Smooth muscle cell (in vitro differentiated cells): ENCODE measurements around the gene UTS2. TPM values are rescaled to one million over a fixed set of nuclear protein-coding genes. Genes with fewer than 3 reads are reported as not detected.
A peak's percentile ranks its signal among the peaks of the same experiment; 100 is the strongest.

Experiments
- DNase-seq: peaks from one replicate; lab custom pipeline; 2025; ENCODE audit not compliant: unreplicated experiment; lab: John Stamatoyannopoulos, UW
- H2AFZ ChIP-seq: fragments of 200-600 bp; sonication (generic); 2 replicates; pipeline ENCODE4 v1.6.0; 2016; ENCODE audit warnings: antibody characterized with exemption, low read depth, mild to moderate bottlenecking
- H3F3A ChIP-seq: fragments of 200-600 bp; sonication (generic); 2 replicates; pipeline ENCODE4 v1.6.0; 2017; ENCODE audit warnings: antibody characterized with exemption, low read depth
- H3K27ac ChIP-seq: fragments of 200-600 bp; sonication (generic); 2 replicates; pipeline ENCODE4 v1.5.1; 2016; ENCODE audit warnings: low read depth, mild to moderate bottlenecking
- H3K27me3 ChIP-seq: fragments of 200-600 bp; sonication (generic); 2 replicates; pipeline ENCODE4 v1.6.1; 2016; ENCODE audit warnings: low read depth, mild to moderate bottlenecking
- H3K36me3 ChIP-seq: fragments of 200-600 bp; sonication (generic); 2 replicates; pipeline ENCODE4 v1.5.1; 2016; ENCODE audit warnings: low read depth
- H3K4me1 ChIP-seq: fragments of 200-600 bp; sonication (generic); 2 replicates; pipeline ENCODE4 v1.5.1; 2016; ENCODE audit warnings: low read depth
- H3K4me2 ChIP-seq: fragments of 200-600 bp; sonication (generic); 2 replicates; pipeline ENCODE4 v1.6.0; 2016; ENCODE audit warnings: mild to moderate bottlenecking
- H3K4me3 ChIP-seq: fragments of 200-600 bp; sonication (generic); 2 replicates; pipeline ENCODE4 v1.5.1; 2016; ENCODE audit warnings: mild to moderate bottlenecking
- H3K79me2 ChIP-seq: fragments of 200-600 bp; sonication (generic); 2 replicates; pipeline ENCODE4 v1.6.0; 2016; ENCODE audit warnings: low read depth, mild to moderate bottlenecking
- H3K9ac ChIP-seq: fragments of 200-600 bp; sonication (generic); 2 replicates; pipeline ENCODE4 v1.6.0; 2016; ENCODE audit warnings: low read depth
- H3K9me3 ChIP-seq: fragments of 200-600 bp; sonication (generic); replicated peaks from 2 replicates; pipeline ENCODE4 v1.5.1; 2016; ENCODE audit warnings: low read depth
- H4K20me1 ChIP-seq: fragments of 200-600 bp; sonication (generic); 2 replicates; pipeline ENCODE4 v1.6.0; 2016; ENCODE audit warnings: low read depth
- WGBS: methylation state at CpG from one replicate; pipeline ENCODE4 v1.1.7; 2016; ENCODE audit warnings: low lambda C conversion rate; 5-methylcytosine and 5-hydroxymethylcytosine counted together
- polyA plus RNA-seq: library from polyadenylated mRNA; unstranded; fragments of >200 nt; fragmentation: Nextera tagmentation; extraction: Ambion mirVana; gene quantifications from 2 replicates; pipeline ENCODE4 v1.2.1, GENCODE V29; 2016
- total RNA-seq: library from RNA; depleted of rRNA; stranded (reverse); fragments of >200 nt; gene quantifications from 2 replicates; pipeline ENCODE4 v1.2.3, GENCODE V29; 2014
- TF ChIP-seq, protein P1 (sequence below): fragments of 200-600 bp; sonication (generic); IDR thresholded peaks from 2 replicates; pipeline ENCODE4 v1.5.1; 2017; ENCODE audit warnings: borderline replicate concordance, mild to moderate bottlenecking, antibody characterized with exemption; ENCODE audit not compliant: insufficient read depth, poor library complexity, severe bottlenecking

Gene UTS2
- total and polyA plus RNA-seq, 2 experiments from 2014 or later = not detected

DNA sequence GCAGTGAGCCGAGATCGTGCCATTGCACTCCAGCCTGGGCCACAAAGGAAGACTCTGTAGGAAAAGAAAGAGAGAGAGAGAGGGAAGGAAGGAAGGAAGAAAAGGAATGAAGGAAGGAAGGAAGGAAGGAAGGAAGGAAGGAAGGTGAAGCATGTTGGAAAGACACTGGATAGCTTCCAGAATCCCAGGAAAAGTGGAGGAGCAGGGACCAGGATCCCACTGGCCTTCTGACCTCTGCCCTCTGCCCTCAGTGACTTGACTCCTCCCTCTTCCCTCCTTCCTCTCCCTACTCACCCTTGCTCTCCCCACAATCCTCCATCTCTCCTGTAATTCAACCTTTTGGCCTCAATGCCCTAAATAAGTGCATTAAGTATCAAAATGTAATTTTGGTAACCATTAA lies 4.1 kb upstream of the UTS2 start:
- no peak for DNase-seq
- H4K20me1 ChIP-seq = no peaks in the 10 kb centered on the region
- no peak overlapping the region for H3K27ac ChIP-seq
- no peaks in the 10 kb centered on the region for H3K79me2 ChIP-seq
- H3K4me2 ChIP-seq = no peak overlapping the region
- no peaks in the 10 kb centered on the region for H3F3A ChIP-seq
- H3K9me3 ChIP-seq = no peaks in the 10 kb centered on the region
- H3K27me3 ChIP-seq = no peaks in the 10 kb centered on the region
- no peak overlapping the region for H2AFZ ChIP-seq
- WGBS = 55% methylated on average over 2 of the region's 2 CpGs
- H3K4me1 ChIP-seq = no peaks in the 10 kb centered on the region
- TF ChIP-seq, protein P1, sequence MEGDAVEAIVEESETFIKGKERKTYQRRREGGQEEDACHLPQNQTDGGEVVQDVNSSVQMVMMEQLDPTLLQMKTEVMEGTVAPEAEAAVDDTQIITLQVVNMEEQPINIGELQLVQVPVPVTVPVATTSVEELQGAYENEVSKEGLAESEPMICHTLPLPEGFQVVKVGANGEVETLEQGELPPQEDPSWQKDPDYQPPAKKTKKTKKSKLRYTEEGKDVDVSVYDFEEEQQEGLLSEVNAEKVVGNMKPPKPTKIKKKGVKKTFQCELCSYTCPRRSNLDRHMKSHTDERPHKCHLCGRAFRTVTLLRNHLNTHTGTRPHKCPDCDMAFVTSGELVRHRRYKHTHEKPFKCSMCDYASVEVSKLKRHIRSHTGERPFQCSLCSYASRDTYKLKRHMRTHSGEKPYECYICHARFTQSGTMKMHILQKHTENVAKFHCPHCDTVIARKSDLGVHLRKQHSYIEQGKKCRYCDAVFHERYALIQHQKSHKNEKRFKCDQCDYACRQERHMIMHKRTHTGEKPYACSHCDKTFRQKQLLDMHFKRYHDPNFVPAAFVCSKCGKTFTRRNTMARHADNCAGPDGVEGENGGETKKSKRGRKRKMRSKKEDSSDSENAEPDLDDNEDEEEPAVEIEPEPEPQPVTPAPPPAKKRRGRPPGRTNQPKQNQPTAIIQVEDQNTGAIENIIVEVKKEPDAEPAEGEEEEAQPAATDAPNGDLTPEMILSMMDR = no peak
- no peaks in the 10 kb centered on the region for H3K36me3 ChIP-seq
- H3K9ac ChIP-seq = no peak overlapping the region
- no peak overlapping the region for H3K4me3 ChIP-seq

DNA sequence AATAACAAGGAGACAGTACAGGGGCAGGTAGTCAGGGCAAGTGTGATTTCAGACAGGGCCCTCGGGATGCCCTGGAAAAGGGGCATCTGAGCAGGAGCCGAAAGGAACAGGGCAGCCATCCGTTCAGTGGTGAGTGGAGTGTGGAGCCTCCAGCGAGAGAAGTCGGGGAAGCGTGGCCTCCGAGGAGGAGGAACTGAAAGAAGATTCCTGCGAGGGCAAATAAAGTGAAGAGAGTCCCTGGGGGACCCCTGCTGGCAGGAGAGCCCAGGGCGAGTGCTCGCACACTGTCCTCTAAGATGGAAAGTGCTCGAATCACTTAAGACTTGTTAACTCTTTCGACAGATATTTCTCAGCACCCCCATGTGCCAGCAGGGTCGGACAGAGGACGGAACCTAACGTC lies 3.5 kb upstream of the UTS2 start:
- H3K4me2 ChIP-seq = no peak overlapping the region

GRCh38 chr1:7853684-7854026 lies 790 bp upstream of the UTS2 start:
- Histone ChIP-seq H4K20me1 (no peaks in the 10 kb centered on the region), H3K4me2 (no peak overlapping the region), H3K4me3 (no peak overlapping the region), H3K27ac (no peak overlapping the region), H3K4me1 (no peaks in the 10 kb centered on the region), H3K27me3 (no peaks in the 10 kb centered on the region), H3F3A (no peaks in the 10 kb centered on the region), H3K79me2 (no peaks in the 10 kb centered on the region), H2AFZ (peak overlapping the region; percentile 54), H3K36me3 (no peaks in the 10 kb centered on the region), H3K9me3 (no peaks in the 10 kb centered on the region), H3K9ac (no peak overlapping the region)
- DNase-seq = no peak
- WGBS = 67% methylated on average over 7 of the region's 7 CpGs
- TF ChIP-seq, protein P1 = no peak

More for the DNA sequence above, 3.5 kb upstream of the UTS2 start:
- no peaks in the 10 kb centered on the region for H3K27me3 ChIP-seq
- no peak overlapping the region for H3K9ac ChIP-seq
- no peaks in the 10 kb centered on the region for H3F3A ChIP-seq
- no peaks in the 10 kb centered on the region for H3K4me1 ChIP-seq
- no peak for DNase-seq
- H3K9me3 ChIP-seq = no peaks in the 10 kb centered on the region
- no peak overlapping the region for H3K27ac ChIP-seq
- H3K36me3 ChIP-seq = no peaks in the 10 kb centered on the region
- WGBS = 71% methylated on average over 15 of the region's 15 CpGs
- no peak overlapping the region for H3K4me3 ChIP-seq
- TF ChIP-seq, protein P1 = no peak
- no peaks in the 10 kb centered on the region for H4K20me1 ChIP-seq
- no peak overlapping the region for H2AFZ ChIP-seq
- no peaks in the 10 kb centered on the region for H3K79me2 ChIP-seq

DNA sequence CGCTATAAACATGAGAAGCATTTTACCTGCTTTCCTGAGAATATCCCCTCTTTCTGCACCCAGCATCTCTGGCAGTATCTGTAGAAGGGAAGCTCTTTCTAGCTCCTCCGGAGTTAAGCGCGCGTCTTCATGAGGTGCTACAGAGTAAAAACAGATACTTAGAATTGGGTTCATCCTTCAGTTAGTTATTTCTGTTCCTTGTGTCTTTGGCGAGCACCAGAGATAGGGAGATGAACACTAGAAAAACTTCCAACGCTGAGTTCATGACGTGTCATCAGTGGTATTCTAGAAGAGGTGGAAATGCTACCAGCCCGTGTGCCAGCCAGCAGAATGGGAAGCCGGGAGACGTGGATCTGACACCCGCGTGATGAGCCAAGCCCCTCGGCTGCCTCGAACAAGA lies 2.1 kb downstream of the UTS2 start:
- Histone ChIP-seq H2AFZ (no peak overlapping the region), H3K27me3 (no peaks in the 10 kb centered on the region)
- 51% methylated on average over 15 of the region's 15 CpGs for WGBS

More for the DNA sequence above, 2.1 kb downstream of the UTS2 start:
- no peak for DNase-seq
- no peaks in the 10 kb centered on the region for H3K36me3 ChIP-seq
- TF ChIP-seq, protein P1 = no peak
- no peak overlapping the region for H3K27ac ChIP-seq
- no peaks in the 10 kb centered on the region for H3F3A ChIP-seq
- no peak overlapping the region for H3K9ac ChIP-seq
- no peaks in the 10 kb centered on the region for H3K9me3 ChIP-seq
- H4K20me1 ChIP-seq = no peaks in the 10 kb centered on the region
- no peak overlapping the region for H3K4me2 ChIP-seq
- no peaks in the 10 kb centered on the region for H3K4me1 ChIP-seq
- no peak overlapping the region for H3K4me3 ChIP-seq
- no peaks in the 10 kb centered on the region for H3K79me2 ChIP-seq
